HAP-1 (cell line): Measurements from ENCODE around the gene NR1D1.

ENCODE experiments used
- DNase-seq, 2 experiments: peaks; one replicate each; pipeline ENCODE4 v3.0.0-alpha.2; 2016 to 2020; ENCODE audit warnings: low spot score in 2 of 2
- H3K27me3 ChIP-seq: fragments of 250-450 bp; sonication (Bioruptor Pico); 2 replicates; pipeline ENCODE4 v1.5.1; 2020; ENCODE audit warnings: low read depth, mild to moderate bottlenecking, moderate library complexity
- H3K36me3 ChIP-seq: fragments of 250-450 bp; sonication (Bioruptor Pico); replicated peaks from 2 replicates; pipeline ENCODE4 v1.5.1; 2020; ENCODE audit warnings: mild to moderate bottlenecking
- H3K4me1 ChIP-seq: fragments of 250-450 bp; sonication (Bioruptor Pico); 2 replicates; pipeline ENCODE4 v1.5.1; 2020; ENCODE audit warnings: mild to moderate bottlenecking
- H3K4me3 ChIP-seq: fragments of 250-450 bp; sonication (Bioruptor Pico); 2 replicates; pipeline ENCODE4 v1.5.1; 2020; ENCODE audit warnings: mild to moderate bottlenecking, moderate library complexity
- H3K9me3 ChIP-seq: fragments of 250-450 bp; sonication (Bioruptor Pico); 2 replicates; pipeline ENCODE4 v1.5.1; 2020; ENCODE audit warnings: mild to moderate bottlenecking, moderate library complexity
- in situ Hi-C: fragments of 300-500 bp; cut with MboI; formaldehyde crosslinking; loops from 3 replicates; pipeline ENCODE4 v1.14.3; 2020; ENCODE audit warnings: low sequenced_read_pairs, inconsistent platforms, mixed read lengths

The NR1D1 gene

GRCh38 chr17:40086150-40087044, 14.0 kb downstream of the NR1D1 start:
- in situ Hi-C loops, result loop anchor here (5.0 kb wide), 1 partner anchor 74 kb away; no protein-coding TSS in a partner anchor
- Histone ChIP-seq H3K9me3 (no peaks in the 10 kb centered on the region), H3K4me1 (no peaks in the 10 kb centered on the region), H3K27me3 (no peaks in the 10 kb centered on the region), H3K4me3 (no peak overlapping the region), H3K36me3 (peaks cover 22% of the 10 kb centered on the region)
- peak; percentile 32 to 80 for DNase-seq

GRCh38 chr17:40084477-40084876, 15.9 kb downstream of the NR1D1 start:
- Histone ChIP-seq H3K4me1 (no peaks in the 10 kb centered on the region), H3K36me3 (peaks cover 22% of the 10 kb centered on the region), H3K4me3 (no peak overlapping the region), H3K9me3 (no peaks in the 10 kb centered on the region), H3K27me3 (no peaks in the 10 kb centered on the region)
- in situ Hi-C loops, result no loop called here
- no peak for DNase-seq

GRCh38 chr17:40079545-40079944, 20.8 kb downstream of the NR1D1 start:
- Histone ChIP-seq H3K4me3 (no peak overlapping the region), H3K27me3 (no peaks in the 10 kb centered on the region), H3K9me3 (no peaks in the 10 kb centered on the region), H3K4me1 (peaks cover 3% of the 10 kb centered on the region), H3K36me3 (peaks cover 8% of the 10 kb centered on the region)
- no peak for DNase-seq
- in situ Hi-C loops, result no loop called here

GRCh38 chr17:40076591-40076990, 23.8 kb downstream of the NR1D1 start:
- Histone ChIP-seq H3K36me3 (peaks cover 5% of the 10 kb centered on the region), H3K4me3 (no peak overlapping the region), H3K4me1 (peaks cover 3% of the 10 kb centered on the region), H3K27me3 (no peaks in the 10 kb centered on the region), H3K9me3 (no peaks in the 10 kb centered on the region)
- DNase-seq, result no peak
- in situ Hi-C loops, result no loop called here

GRCh38 chr17:40075942-40076498, 24.4 kb downstream of the NR1D1 start:
- DNase-seq, result no peak
- H3K27me3 ChIP-seq, result no peaks in the 10 kb centered on the region
- peaks cover 5% of the 10 kb centered on the region for H3K36me3 ChIP-seq
- no peak overlapping the region for H3K4me3 ChIP-seq
- no peaks in the 10 kb centered on the region for H3K9me3 ChIP-seq
- in situ Hi-C loops, result no loop called here
- H3K4me1 ChIP-seq, result peaks cover 3% of the 10 kb centered on the region

GRCh38 chr17:40075201-40075941, 25.0 kb downstream of the NR1D1 start:
- DNase-seq, result peak; percentile 36 to 82
- in situ Hi-C loops, result no loop called here
- no peaks in the 10 kb centered on the region for H3K9me3 ChIP-seq
- H3K4me3 ChIP-seq, result no peak overlapping the region
- H3K36me3 ChIP-seq, result peaks cover 5% of the 10 kb centered on the region
- peaks cover 3% of the 10 kb centered on the region for H3K4me1 ChIP-seq
- H3K27me3 ChIP-seq, result no peaks in the 10 kb centered on the region

GRCh38 chr17:40074871-40075200, 25.6 kb downstream of the NR1D1 start:
- in situ Hi-C loops, result no loop called here
- H3K27me3 ChIP-seq, result no peaks in the 10 kb centered on the region
- H3K4me3 ChIP-seq, result no peak overlapping the region
- peaks cover 3% of the 10 kb centered on the region for H3K4me1 ChIP-seq
- DNase-seq, result no peak
- no peaks in the 10 kb centered on the region for H3K9me3 ChIP-seq
- H3K36me3 ChIP-seq, result peaks cover 5% of the 10 kb centered on the region

GRCh38 chr17:40074175-40074512, 26.2 kb downstream of the NR1D1 start:
- no peak overlapping the region for H3K4me3 ChIP-seq
- in situ Hi-C loops, result no loop called here
- peaks cover 5% of the 10 kb centered on the region for H3K36me3 ChIP-seq
- H3K27me3 ChIP-seq, result no peaks in the 10 kb centered on the region
- peaks cover 9% of the 10 kb centered on the region for H3K4me1 ChIP-seq
- H3K9me3 ChIP-seq, result no peaks in the 10 kb centered on the region
- DNase-seq, result no peak

- in situ Hi-C loops, result no loop called here
- H3K36me3 ChIP-seq, result peaks cover 5% of the 10 kb centered on the region
- peaks cover 14% of the 10 kb centered on the region for H3K4me1 ChIP-seq
- DNase-seq, result no peak
- H3K27me3 ChIP-seq, result no peaks in the 10 kb centered on the region
- H3K4me3 ChIP-seq, result no peak overlapping the region
- H3K9me3 ChIP-seq, result no peaks in the 10 kb centered on the region
Observed at GRCh38 chr17:40073454-40074174, 26.8 kb downstream of the NR1D1 start.

- Histone ChIP-seq H3K4me3 (no peak overlapping the region), H3K27me3 (no peaks in the 10 kb centered on the region), H3K36me3 (peaks cover 5% of the 10 kb centered on the region), H3K4me1 (peaks cover 19% of the 10 kb centered on the region), H3K9me3 (no peaks in the 10 kb centered on the region)
- in situ Hi-C loops, result no loop called here
- DNase-seq, result no peak
Observed at GRCh38 chr17:40072735-40073346, 27.5 kb downstream of the NR1D1 start.

GRCh38 chr17:40072040-40072734, 28.2 kb downstream of the NR1D1 start:
- H3K4me3 ChIP-seq, result no peak overlapping the region
- DNase-seq, result no peak
- H3K4me1 ChIP-seq, result peaks cover 19% of the 10 kb centered on the region
- no peaks in the 10 kb centered on the region for H3K9me3 ChIP-seq
- H3K36me3 ChIP-seq, result peaks cover 5% of the 10 kb centered on the region
- in situ Hi-C loops, result no loop called here
- H3K27me3 ChIP-seq, result no peaks in the 10 kb centered on the region

GRCh38 chr17:40071313-40072039, 28.9 kb downstream of the NR1D1 start:
- DNase-seq, result no peak
- no peak overlapping the region for H3K4me3 ChIP-seq
- H3K9me3 ChIP-seq, result no peaks in the 10 kb centered on the region
- in situ Hi-C loops, result no loop called here
- H3K4me1 ChIP-seq, result peaks cover 19% of the 10 kb centered on the region
- H3K27me3 ChIP-seq, result no peaks in the 10 kb centered on the region
- H3K36me3 ChIP-seq, result peaks cover 5% of the 10 kb centered on the region
